Activated CD8-positive, alpha-beta memory T cell treated with anti-CD3 and anti-CD28 coated beads for 24 hours (primary cell): ENCODE measurements around the gene DPP10.
"Not testable (repeated sequence)": the region's sequence is repeated elsewhere in the genome, so short reads cannot be mapped to it uniquely, and the experiment has no call there.

Experiments
- DNase-seq: peaks from one replicate; pipeline ENCODE4 v3.0.0-alpha.2; 2020

DPP10 gene

GRCh38 chr2:114729026-114729425 is 286.6 kb downstream of the DPP10 start:
- no peak for DNase-seq

GRCh38 chr2:114735126-114735525 is 292.7 kb downstream of the DPP10 start:
- DNase-seq, result no peak

- no peak for DNase-seq
Measured at GRCh38 chr2:114742245-114742644, 299.8 kb downstream of the DPP10 start.

- DNase-seq, result no peak
Measured at GRCh38 chr2:114745700-114746099, 303.3 kb downstream of the DPP10 start.

DNA sequence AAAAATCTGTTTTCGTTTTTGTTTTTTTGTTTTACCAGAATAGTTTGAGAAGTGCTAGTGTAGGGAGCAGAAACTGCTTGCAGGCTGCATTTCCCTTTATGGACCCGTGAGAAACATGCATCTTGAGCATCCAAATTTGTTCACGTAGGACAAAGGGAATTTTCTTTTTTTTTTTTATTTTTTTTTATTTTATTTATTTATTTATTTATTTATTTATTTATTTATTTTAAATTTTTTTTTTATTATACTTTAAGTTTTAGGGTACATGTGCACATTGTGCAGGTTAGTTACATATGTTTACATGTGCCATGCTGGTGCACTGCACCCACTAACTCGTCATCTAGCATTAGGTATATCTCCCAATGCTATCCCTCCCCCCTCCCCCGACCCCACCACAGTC is 305.7 kb downstream of the DPP10 start:
- DNase-seq, result not testable (repeated sequence)

GRCh38 chr2:114752425-114752824 is 310.0 kb downstream of the DPP10 start:
- DNase-seq, result no peak

- no peak for DNase-seq
Measured at GRCh38 chr2:114753145-114753544, 310.7 kb downstream of the DPP10 start.

GRCh38 chr2:114754907-114755563 is 312.6 kb downstream of the DPP10 start:
- DNase-seq, result no peak

- no peak for DNase-seq
Measured at GRCh38 chr2:114762376-114762775, 319.9 kb downstream of the DPP10 start.

DNA sequence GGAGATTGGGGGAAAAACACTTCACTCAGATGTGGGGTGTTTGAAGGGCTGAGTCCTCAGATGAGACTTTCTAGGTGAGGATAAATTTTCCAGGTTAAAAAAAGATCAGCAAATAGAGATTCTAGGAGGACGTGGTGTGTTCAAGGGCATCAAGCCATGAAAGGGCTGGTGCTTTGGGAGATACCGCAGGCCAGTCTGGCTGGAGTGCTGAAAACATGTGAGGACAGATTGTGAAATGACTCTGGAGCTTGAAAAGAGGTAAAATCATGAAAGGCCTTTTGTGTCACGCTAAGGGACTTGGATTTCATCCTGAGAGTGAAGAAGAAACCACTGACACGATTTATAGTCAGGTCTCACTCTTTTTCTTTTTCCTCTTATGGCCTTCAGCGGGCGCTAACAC is 320.5 kb downstream of the DPP10 start:
- no peak for DNase-seq

DNA sequence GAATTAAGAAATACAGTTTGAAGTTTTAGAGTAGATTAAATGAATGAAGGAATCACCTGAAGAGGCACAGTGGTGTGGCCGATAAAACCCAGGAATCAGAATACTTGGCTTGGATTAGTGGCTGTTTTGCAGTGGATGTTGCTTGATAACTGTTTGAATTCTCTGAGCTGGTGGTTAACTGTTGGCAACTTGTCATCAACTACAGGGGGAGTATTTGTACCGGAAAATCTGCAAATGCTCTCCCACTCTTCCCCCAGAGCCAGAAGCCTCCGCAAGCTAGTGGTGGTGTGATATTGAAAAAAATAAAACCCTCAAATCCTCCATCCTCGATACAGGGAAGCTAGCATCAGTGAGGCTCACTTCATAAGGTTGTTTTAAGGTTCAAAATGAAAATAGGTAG is 326.7 kb downstream of the DPP10 start:
- no peak for DNase-seq

- no peak for DNase-seq
Measured at GRCh38 chr2:114769991-114770390, 327.6 kb downstream of the DPP10 start.

GRCh38 chr2:114784046-114784445 is 341.6 kb downstream of the DPP10 start:
- DNase-seq, result no peak

- DNase-seq, result no peak
Measured at GRCh38 chr2:114784890-114785583, 342.6 kb downstream of the DPP10 start.

DNA sequence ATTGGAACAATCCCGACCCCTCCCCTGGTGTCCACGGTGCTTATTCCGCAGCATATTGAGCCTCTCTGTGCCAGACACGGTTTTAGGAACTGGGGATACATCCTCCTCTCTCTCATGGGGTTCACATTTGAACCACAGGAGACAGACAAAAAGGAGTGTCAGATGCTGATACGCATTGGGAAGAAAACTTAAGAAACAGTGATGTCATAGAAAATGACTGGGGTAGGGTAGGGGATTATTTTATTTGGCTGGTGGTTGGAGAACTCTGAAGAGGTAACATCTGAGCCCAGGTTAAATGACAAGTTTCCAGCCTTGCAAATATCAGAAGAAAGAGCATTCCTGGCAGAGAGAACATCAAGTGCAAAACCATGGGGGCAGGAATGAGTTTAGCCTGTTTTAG is 344.5 kb downstream of the DPP10 start:
- no peak for DNase-seq

- no peak for DNase-seq
Measured at GRCh38 chr2:114787486-114787885, 345.0 kb downstream of the DPP10 start.

DNA sequence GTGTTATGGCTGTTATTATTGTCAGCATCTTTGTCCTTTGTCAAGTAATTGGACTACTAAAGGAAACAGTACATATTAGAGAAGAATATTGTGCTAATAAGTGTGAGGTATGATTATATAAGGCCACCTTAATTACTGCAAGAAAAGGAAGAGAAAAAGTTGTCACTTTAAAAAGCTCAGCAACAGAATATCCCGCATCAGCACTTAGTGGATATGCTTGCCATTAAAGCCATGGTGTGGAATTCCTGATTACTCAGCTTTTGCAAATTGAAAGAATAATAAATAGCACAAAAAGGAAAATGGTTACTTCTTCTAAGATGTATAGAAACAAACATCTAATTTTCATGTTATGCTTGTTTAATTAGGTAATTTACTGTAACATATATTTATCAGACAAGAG is 347.5 kb downstream of the DPP10 start:
- DNase-seq, result no peak

GRCh38 chr2:114797540-114797939 is 355.1 kb downstream of the DPP10 start:
- no peak for DNase-seq

- no peak for DNase-seq
Measured at GRCh38 chr2:114797942-114798341, 355.5 kb downstream of the DPP10 start.

DNA sequence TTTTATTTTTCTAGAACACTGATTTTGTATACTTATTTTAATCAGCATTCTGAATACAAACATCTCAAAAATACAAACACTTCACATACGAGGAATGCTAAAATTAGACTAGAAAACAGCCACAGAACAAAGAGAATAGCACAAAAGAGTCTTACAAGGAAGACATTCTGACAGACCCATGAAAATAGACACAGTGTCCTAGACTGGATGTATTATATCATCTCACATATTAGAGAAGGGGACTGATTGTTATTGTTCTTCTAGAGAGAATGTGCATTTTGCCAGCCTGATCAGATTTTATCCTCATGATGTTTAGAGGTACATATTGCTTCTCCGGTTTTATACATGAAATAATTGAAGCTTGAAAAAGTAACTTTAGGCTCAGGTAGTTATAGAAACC is 357.9 kb downstream of the DPP10 start:
- DNase-seq, result no peak

DNA sequence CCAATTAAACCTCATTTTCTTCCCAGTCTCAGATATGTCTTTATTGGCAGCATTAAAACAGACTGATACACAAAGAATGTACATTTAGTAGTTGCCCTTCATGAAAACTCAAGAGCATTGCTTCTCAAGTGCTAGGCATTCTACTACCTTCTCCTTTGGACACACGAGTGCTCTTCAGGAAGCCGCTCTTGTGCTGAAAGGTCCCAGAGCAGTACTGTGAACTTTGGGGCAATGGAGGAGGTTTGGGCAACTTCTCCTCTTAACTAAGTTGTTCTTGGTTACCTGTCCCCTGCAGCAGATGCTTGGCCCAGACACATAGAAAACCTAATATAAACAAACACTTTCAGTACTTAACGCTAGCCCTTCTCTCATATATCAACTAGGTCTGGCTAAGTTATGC is 362.8 kb downstream of the DPP10 start:
- no peak for DNase-seq

DNA sequence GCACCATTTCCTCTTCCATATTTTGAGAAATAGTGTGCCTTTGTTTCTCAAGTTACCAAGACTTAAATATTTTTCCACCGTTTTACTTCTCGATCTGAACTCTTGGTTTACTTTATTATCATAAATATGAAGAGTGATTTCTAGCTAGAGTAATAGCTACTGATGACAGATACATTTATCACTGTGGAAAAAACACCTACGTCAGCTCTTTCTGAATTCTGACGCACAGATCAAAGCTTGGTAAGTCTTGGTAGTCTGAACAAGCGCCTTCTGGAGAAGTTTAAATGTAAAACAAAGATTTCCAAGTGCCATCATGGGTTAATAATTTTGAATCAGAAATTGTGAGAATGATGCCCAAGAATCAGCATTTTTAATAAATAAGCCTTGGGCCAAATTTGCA is 367.7 kb downstream of the DPP10 start:
- DNase-seq, result no peak

DNA sequence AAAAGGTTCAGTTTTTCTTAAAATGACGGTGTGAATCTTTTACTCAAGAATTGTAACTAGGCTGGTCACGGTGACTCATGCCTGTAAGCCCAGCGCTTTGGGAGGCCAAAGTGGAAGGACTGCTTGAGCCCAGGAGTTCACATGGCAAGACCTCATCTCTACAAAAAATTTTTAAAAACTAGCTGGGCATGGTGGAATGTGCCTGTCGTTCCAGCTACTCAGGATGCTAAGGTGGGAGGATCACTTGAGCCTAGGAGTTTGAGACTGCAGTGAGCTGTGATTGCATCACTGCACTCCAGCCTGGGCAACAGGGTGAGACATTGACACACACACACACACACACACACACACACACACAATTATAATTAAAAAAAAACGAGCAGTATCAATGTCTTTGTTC is 369.8 kb downstream of the DPP10 start:
- no peak for DNase-seq

- DNase-seq, result no peak
Measured at GRCh38 chr2:114814355-114814754, 371.9 kb downstream of the DPP10 start.

GRCh38 chr2:114821055-114821454 is 378.6 kb downstream of the DPP10 start:
- no peak for DNase-seq
